NCI-H526 (cell line): Measurements from ENCODE around the gene PHLDB2.

Experiments used
- DNase-seq, 2 experiments: peaks; one replicate each; lab custom pipeline; 2025; lab: John Stamatoyannopoulos, UW

The PHLDB2 gene

DNA sequence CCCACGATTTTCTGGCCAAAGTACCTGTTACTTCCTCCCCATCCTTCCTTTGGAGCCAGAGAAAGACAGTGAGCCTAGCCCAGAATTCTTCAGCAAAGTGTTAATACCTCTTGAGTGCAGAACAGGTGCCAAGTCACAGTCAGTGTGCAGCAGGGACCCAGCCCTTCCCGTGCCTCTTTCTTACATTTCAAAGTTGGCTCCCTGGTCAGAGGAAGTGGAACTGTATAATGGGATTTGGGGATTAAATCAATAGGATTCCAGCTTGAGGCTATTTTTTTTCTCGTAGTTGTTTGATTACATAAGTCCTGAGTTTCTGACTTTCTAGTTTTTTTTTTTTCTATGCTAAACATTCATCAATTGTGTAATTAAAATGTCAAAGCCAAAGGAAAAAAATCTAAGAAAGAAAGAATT is 67.2 kb downstream of the PHLDB2 start:
- DNase-seq: no peak

DNA sequence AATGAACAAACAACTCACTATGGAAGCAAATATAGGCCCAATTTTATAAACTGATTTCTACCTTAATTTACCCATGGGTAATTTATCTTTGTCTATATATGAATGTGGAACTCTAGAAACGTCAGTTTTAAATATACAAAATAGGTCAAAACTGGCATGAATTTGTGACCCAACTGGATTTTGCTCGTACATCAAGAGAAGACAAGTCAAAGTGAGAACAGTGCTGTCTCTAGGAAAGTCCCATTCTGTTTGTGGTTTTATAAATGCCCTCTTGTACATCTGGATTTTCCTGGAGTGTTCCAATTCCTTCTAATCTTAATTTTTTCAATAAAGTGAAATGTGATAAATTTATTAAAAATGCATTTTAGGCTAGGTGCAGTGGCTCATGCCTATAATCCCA is 69.5 kb downstream of the PHLDB2 start:
- no peak for DNase-seq

DNA sequence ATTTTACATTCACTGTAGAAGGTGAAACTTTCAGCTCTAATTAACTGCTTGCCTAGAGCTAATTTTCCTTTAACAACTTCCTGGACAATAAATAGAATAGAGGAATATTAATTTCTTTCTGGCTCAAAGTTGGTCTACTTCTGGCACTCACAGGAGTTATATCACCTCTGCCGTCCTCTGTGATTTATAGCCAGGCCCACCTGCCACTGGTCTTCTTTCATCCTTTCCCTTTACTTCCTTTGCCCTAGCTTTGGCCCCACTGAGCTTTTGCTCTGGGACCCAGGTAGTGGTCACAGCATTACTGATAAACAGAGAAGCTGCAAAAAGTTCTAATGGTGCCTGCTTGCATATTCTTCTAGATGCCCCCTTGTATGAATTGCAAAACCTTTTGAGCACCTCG is 70.4 kb downstream of the PHLDB2 start:
- DNase-seq: no peak

DNA sequence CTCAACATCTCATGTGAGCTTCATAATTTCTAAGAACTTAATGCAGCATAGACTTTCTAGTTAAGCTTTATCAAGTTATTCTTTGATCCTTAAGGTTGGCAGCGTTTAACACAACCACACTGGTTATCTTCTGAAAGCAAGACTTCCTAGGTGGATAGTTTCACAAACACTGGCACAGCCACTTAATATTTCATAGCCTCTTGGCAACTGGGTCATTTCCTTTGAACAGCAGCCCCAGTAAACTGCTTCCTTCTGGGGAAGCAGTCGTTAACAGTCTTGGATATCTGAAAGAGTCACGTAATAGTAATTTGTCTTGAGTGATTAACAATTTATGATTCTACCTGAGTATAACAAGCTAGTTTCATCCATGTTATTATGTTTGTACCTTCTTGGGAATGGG is 73.9 kb downstream of the PHLDB2 start:
- no peak for DNase-seq

- no peak for DNase-seq
Observed at GRCh38 chr3:111936191-111936841, 77.3 kb downstream of the PHLDB2 start.

DNA sequence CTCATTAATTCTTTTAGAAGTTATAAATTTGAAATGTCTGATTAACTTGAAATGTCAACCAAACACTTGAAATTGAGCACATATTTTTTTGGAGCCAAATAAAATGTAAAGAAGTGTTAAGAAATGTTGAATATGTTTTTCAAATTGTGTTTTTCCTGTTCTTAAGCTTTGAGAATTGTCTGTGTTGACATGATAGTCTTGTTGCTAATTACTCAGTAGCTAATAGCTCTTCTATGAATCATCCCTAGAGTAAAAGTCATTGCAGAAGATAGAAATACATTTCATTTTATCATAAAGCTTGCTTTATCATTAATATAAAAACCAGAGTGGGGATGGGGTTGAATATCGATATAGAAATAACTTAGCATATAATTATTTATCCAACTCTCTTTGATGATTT is 77.9 kb downstream of the PHLDB2 start:
- DNase-seq: no peak

DNA sequence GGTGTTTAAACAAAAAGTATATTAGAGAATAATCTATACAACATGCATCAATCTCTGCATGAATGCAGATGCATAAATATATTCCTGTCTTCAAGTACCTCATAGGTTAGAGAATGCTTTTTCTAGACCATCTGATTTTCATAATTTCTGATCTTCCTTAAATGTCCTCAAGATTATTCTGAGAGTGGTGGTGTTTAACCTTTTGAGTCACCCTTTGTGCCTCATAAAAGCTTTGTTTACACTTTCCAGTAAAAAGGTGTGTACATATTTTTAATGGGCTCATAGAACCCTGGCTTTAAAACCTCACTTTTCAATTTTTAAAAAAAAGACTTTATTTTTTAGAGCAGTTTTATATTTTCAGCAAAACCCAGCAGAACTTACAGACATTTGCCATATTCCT is 78.8 kb downstream of the PHLDB2 start:
- no peak for DNase-seq

DNA sequence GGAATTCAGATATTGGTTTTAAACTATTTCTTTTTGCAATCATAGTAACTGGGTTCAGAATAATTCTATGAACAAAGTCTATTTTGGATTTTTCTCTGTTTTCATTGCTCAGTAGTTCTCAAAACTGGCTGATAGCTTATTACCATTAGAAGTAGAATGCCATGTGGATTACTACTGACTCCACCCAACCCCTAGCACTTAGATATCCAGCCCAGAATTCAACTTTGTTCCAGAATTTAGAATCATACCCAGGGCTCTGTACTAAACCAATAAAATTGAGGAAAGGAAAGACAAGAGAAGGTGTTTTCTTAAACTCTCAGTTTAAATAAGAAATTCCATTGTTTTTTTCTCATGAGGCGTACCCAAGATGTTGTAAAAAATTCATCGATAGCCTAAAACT is 80.8 kb downstream of the PHLDB2 start:
- no peak for DNase-seq

- no peak for DNase-seq
Observed at GRCh38 chr3:111943533-111943932, 84.5 kb downstream of the PHLDB2 start.

DNA sequence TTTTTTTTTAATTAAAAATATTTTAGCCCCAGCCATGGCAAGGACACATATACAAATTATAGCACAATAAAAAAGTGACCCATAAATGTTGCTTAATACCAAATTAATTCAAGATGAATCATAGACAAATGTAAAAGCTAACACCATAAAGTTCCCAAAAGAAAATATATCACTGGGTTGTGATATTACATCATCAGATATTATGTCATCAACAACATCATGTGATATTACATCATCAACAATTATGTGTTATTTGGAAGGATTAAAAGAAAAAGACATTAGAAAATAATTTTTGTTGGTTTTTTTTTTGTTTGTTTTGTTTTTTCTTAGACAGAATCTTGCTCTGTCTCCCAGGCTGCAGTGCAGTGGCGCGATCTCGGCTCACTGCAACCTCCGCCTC is 85.3 kb downstream of the PHLDB2 start:
- no peak for DNase-seq

DNA sequence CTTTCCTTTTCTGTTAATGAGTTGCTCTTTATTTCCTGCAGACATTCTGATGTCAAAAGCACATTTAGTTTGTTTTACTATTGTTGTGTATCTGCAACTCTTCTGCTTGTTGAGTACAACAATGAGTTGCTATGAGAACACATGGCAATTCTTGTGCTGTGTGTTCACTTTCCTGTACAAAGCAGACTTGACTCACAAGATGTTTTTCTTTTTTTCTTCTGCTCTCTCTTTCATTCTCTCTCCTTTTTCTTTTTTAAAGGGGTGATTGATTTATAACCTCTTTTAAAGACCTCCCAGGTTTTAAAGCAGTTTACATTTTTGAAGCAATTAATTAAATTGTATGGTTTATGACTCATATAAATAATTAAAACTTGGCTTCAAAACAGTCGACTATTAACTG is 88.2 kb downstream of the PHLDB2 start:
- no peak for DNase-seq

DNA sequence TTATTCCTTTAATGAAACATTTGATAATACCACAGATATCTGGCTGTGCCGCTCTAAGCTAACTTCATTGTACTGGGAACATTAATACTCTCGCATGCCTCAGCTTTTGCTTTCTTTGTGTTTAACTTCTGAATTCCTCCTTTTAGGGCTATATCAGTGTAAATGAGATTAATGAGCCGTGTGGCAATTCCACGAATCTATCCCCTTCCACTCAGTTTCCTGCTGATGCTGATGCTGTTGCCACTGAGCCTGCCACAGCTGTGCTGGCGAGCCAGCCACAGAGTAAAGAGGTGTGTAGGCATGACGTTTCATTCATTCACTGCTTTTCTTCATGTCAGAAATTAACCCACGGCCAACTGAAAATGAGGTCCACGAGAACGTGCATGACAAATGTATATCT is 89.7 kb downstream of the PHLDB2 start:
- no peak for DNase-seq

- no peak for DNase-seq
Observed at GRCh38 chr3:111949712-111950111, 90.6 kb downstream of the PHLDB2 start.

DNA sequence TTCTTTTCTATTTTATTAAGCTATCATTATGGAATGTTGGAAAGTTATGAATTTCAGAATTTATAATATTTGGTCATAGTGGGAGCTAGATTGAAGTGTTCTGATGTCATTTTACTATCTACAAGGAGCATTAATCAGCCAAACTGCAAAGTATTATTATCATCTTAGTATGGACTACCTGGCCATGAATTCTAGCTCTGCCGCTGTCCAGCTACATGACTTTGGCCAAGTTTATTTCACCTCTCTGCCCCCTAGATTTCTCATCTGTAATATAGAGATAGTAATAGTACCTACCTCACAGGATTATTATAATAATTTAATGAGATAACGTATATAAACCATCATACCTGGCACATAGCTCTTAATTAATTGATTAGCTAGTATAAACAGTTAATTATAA is 92.0 kb downstream of the PHLDB2 start:
- no peak for DNase-seq

DNA sequence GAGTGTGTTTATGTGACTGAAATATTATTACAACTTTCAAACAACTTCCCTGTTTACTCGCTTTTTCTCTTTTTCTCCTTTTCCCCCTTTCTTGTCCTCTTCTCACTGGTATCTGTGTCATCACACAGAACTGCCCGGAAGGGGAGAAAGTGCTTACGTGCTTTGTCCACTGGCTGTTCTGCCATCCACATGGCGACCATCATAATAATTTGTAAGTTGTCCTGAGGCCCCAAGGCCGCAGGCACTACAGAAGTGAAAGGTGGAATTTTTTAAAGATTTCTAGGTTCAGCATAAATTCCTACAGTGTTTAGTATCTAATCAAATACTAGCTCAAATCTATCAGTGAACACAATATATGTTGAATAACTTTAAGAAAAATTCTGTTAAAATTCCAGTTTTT is 93.0 kb downstream of the PHLDB2 start:
- DNase-seq: no peak

DNA sequence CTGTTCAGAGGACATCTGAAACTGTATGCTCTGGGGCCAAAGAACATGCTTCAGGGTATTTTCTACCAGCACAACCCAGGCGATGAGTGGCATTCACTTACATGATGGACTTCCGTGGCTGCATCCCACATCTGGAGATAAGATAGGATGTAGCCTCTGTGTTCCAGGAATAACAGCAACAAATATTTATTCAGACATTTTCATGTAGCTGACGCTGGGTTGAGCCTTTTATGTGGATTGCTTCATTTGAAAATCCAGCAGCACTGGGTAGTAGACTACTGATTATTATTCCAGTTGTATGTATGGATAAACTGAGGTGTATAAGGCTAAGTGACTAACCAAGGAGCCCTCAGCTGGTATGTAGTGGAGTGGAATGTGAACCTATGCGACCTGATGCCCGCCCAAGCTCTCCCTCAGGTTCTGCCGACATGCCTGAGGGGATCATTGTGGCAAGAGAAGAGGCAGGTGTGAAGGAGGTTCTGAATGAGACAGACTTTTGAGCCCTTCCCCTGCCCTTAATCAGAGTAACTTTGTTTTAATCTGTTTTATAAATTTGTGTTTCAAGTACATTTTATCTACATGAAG is 93.9 kb downstream of the PHLDB2 start:
- no peak for DNase-seq

GRCh38 chr3:111954228-111954990 is 95.3 kb downstream of the PHLDB2 start:
- DNase-seq: no peak

- no peak for DNase-seq
Observed at GRCh38 chr3:111955876-111956275, 96.8 kb downstream of the PHLDB2 start.

DNA sequence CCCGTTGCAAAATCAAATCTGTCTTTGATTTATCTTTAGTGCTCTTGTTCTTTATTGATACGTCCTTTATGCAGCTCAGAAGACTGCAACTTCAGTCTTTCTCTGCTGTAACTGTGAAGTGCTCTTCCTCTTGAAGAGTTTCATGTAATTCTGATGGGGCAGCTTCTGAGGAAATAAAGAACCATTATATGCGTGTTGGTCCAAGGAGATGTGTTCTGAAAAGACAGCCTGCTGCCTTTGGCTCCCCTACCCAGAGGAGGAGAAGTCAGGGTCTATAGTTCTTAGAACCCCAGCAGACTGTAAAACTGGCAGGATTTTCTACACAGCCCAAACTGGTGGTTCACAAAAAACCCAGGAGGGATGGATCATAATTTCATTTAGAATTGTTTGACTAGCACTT is 97.4 kb downstream of the PHLDB2 start:
- DNase-seq: no peak

DNA sequence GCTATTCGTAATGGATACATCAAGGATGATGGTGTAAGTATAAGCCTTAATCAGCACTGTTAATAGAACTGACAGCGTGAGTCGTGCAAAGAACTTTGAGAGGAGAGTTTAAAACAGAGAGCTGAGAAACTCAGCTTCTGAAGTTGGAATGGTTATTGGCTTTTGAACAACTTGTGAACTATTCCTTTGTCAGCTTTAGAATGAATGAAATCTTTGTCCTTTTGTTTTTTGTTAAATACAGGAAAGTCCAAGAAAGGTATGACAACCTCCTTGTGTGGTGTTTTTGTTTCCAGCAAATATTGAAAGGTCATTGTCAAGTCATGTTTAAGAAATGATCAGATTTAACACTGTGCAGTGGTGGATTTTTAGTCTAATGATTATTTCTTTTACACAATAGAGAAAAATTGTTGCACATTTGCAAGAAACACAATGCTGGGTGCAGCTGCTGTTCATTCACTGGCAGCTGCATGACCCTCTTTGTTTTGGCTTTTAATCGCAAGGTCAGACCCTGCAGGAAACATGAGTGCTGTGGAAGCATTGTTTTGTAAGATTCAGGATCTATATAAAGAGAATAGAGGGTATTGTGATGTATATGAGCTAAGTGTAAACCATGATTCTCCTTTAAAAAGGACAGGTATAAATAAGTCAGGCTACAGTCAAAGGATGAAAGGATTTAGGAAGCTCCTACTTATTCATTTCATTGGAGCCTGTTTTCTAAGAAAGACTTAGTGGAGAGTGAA is 98.1 kb downstream of the PHLDB2 start:
- no peak for DNase-seq

DNA sequence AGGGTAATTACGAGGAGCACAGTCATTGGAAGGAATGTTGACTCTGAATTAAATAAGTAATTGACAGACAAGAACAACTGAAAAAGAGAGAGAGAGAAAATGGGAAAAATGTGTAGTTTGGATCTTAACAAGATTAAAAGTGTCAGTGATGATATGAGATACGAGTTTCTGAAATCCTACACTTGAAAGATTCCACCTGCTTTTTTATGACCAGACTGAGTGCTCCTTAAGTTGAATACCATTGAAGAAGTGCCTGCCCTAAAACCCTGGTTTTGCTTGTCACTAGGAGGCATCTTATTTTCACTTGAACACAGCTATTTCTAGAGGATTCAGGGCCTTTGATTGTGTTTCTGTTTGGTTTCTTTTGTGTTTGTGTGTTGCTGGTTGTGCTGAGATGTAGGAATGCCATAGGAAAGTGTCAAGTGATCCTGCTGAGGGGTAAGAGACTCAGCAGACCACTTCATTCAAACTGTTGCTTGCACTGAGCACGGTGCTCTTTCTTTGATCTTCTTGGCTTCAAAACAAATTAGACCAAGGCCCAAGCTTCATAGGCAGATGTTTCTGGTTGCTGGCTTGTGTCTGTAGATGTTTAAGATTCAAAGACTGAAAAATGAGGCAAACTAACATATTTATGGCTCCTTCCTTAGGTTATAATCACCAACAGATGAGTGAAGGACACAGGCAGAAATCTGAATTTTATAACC is 102.5 kb downstream of the PHLDB2 start:
- DNase-seq: no peak

DNA sequence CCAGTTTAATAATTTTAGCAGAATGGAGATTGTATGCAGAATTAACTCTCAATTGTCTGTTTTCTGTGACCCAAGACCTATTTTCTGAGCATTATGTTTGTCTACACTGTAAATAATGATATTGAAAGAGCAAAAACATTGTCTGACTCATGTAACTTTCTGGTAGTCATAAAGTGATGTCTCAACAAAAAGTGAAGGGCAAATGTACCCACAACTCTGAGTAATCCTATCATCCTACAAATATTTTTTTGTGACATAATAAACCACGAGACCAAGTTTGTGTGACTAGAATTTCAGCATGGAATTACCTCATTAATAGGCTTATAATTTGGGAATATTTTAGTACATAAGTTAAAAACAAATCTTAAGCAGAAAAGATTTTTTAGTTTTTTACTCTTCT is 104.4 kb downstream of the PHLDB2 start:
- DNase-seq: no peak
